Peyer's patch (tissue), 4 donors: ENCODE data around the gene C14orf119. TPM values are rescaled to one million over a fixed set of nuclear protein-coding genes. Genes with fewer than 3 reads are reported as not detected.

Experiments used
- DNase-seq, 3 donors: peaks; one replicate each; pipeline ENCODE4 v3.0.0-alpha.2; 2017 to 2019
- H3K27ac ChIP-seq, 4 donors: fragments of 200-600 bp; sonication (generic); one replicate each; pipeline ENCODE4 v1.5.1; 2016 to 2019
- H3K27me3 ChIP-seq, 2 donors: fragments of 200-600 bp; sonication (generic); one replicate each; pipeline ENCODE4 v1.5.1; 2019
- H3K36me3 ChIP-seq, 3 donors: fragments of 200-600 bp; sonication (generic); one replicate each; pipeline ENCODE4 v1.5.1; 2016 to 2019
- H3K4me1 ChIP-seq, 4 donors: fragments of 200-600 bp; sonication (generic); one replicate each; pipeline ENCODE4 v1.5.1; 2016 to 2019
- H3K4me3 ChIP-seq, 4 donors: fragments of 200-600 bp; sonication (generic); 1 replicate in 3 of 4; 2 replicates in 1 of 4; pipeline ENCODE4 v1.5.1; 2016 to 2019; ENCODE audit warnings: mild to moderate bottlenecking in 1 of 4
- H3K9me3 ChIP-seq, 4 donors: fragments of 200-600 bp; sonication (generic); one replicate each; pipeline ENCODE4 v1.5.1; 2016 to 2019; ENCODE audit warnings: mild to moderate bottlenecking in 1 of 4
- CTCF ChIP-seq, 6 experiments: fragments of 450-650 bp in 4 of 6; fragments of 200-600 bp in 2 of 6; sonication (generic) in 1 of 6; IDR thresholded peaks; one replicate each; pipeline ENCODE4 v1.5.1; 2017 to 2019; ENCODE audit warnings: antibody characterized with exemption in 6 of 6, mild to moderate bottlenecking in 3 of 6, moderate library complexity in 1 of 6
- POLR2A ChIP-seq, 2 donors: fragments of 450-650 bp; IDR thresholded peaks; one replicate each; pipeline ENCODE4 v1.5.1; 2017; ENCODE audit warnings: antibody characterized with exemption in 2 of 2, mild to moderate bottlenecking in 2 of 2, moderate library complexity in 2 of 2
- total RNA-seq, 4 donors: library from RNA; depleted of rRNA; stranded (reverse); fragments of >200 nt; gene quantifications; one replicate each; pipeline ENCODE4 v1.1.0, GENCODE V29; 2016

C14orf119 gene
- total RNA-seq, 4 donors from 2014 or later = 5.0 to 30.3 (median 18.8) TPM

GRCh38 chr14:23077962-23078361 is 17.3 kb upstream of the C14orf119 start:
- Histone ChIP-seq H3K36me3 (peaks cover 0 to 99% (median 3%) of the 10 kb centered on the region in 3 donors), H3K27ac (peak overlapping the region in 3 of 4 donors; percentile 28 to 72 (median 66)), H3K9me3 (no peaks in the 10 kb centered on the region), H3K4me3 (no peak overlapping the region), H3K4me1 (peaks cover 0 to 27% (median 0%) of the 10 kb centered on the region in 4 donors), H3K27me3 (no peaks in the 10 kb centered on the region)
- no peak for DNase-seq
- TF ChIP-seq CTCF (IDR thresholded peaks at IDR 0.05) (no peak), POLR2A (IDR thresholded peaks at IDR 0.05) (no peak)

- H3K27me3 ChIP-seq = no peaks in the 10 kb centered on the region
- H3K4me1 ChIP-seq = peaks cover 0 to 26% (median 0%) of the 10 kb centered on the region in 4 donors
- TF ChIP-seq POLR2A (IDR thresholded peaks at IDR 0.05) (peak in 1 of 2 donors; percentile 28), CTCF (IDR thresholded peaks at IDR 0.05) (peak in 1 of 6 experiments; percentile 16)
- H3K9me3 ChIP-seq = no peaks in the 10 kb centered on the region
- H3K27ac ChIP-seq = peak overlapping the region in 3 of 4 donors; percentile 35 to 72 (median 66)
- DNase-seq = peak in 1 of 3 donors; percentile 88
- peaks cover 0 to 100% (median 3%) of the 10 kb centered on the region in 3 donors for H3K36me3 ChIP-seq
- no peak overlapping the region for H3K4me3 ChIP-seq
Observed at GRCh38 chr14:23078692-23079116, 16.6 kb upstream of the C14orf119 start.

- Histone ChIP-seq H3K36me3 (peaks cover 0 to 100% (median 3%) of the 10 kb centered on the region in 3 donors), H3K9me3 (no peaks in the 10 kb centered on the region), H3K27ac (peak overlapping the region in 2 of 4 donors; percentile 66 to 72), H3K4me1 (peaks cover 0 to 26% (median 0%) of the 10 kb centered on the region in 4 donors), H3K27me3 (no peaks in the 10 kb centered on the region), H3K4me3 (no peak overlapping the region)
- TF ChIP-seq CTCF (IDR thresholded peaks at IDR 0.05) = no peak
- no peak for TF ChIP-seq POLR2A (IDR thresholded peaks at IDR 0.05)
- DNase-seq = no peak
Observed at GRCh38 chr14:23079716-23080115, 15.6 kb upstream of the C14orf119 start.

GRCh38 chr14:23080474-23080873 is 14.8 kb upstream of the C14orf119 start:
- H3K4me1 ChIP-seq = peaks cover 0 to 26% (median 0%) of the 10 kb centered on the region in 4 donors
- peaks cover 0 to 100% (median 3%) of the 10 kb centered on the region in 3 donors for H3K36me3 ChIP-seq
- no peak for DNase-seq
- no peak overlapping the region for H3K4me3 ChIP-seq
- no peaks in the 10 kb centered on the region for H3K27me3 ChIP-seq
- H3K27ac ChIP-seq = no peak overlapping the region
- H3K9me3 ChIP-seq = no peaks in the 10 kb centered on the region
- TF ChIP-seq POLR2A (IDR thresholded peaks at IDR 0.05) = no peak
- TF ChIP-seq CTCF (IDR thresholded peaks at IDR 0.05) = no peak

GRCh38 chr14:23085458-23085857 is 9.8 kb upstream of the C14orf119 start:
- no peak for TF ChIP-seq CTCF (IDR thresholded peaks at IDR 0.05)
- TF ChIP-seq POLR2A (IDR thresholded peaks at IDR 0.05) = no peak
- H3K36me3 ChIP-seq = peaks cover 0 to 100% (median 6%) of the 10 kb centered on the region in 3 donors
- DNase-seq = no peak
- no peaks in the 10 kb centered on the region for H3K9me3 ChIP-seq
- H3K4me3 ChIP-seq = no peak overlapping the region
- no peaks in the 10 kb centered on the region for H3K27me3 ChIP-seq
- no peaks in the 10 kb centered on the region for H3K4me1 ChIP-seq
- H3K27ac ChIP-seq = no peak overlapping the region
